Measurements from ENCODE around the gene UTY.

- TF ChIP-seq RAD21 (IDR thresholded peaks at IDR 0.05; ENCODE audit: low read depth): no peak
- TF ChIP-seq MAX (IDR thresholded peaks at IDR 0.05): no peak
- TF ChIP-seq CTCF (IDR thresholded peaks at IDR 0.05 in 2 of 3, conservative IDR thresholded peaks at IDR 0.05 in 1 of 3; ENCODE audit: borderline replicate concordance in 1 of 3, insufficient read depth in 1 of 3, low read depth in 2 of 3, low read length in 2 of 3): no peak
- no peak for TF ChIP-seq POLR2AphosphoS5 (IDR thresholded peaks at IDR 0.05; ENCODE audit: low read depth, low read length)
- no peak for TF ChIP-seq ZBTB33 (IDR thresholded peaks at IDR 0.05; ENCODE audit: extremely low read depth, insufficient replicate concordance, low read length)
- TF ChIP-seq EZH2phosphoT487 (IDR thresholded peaks at IDR 0.05; ENCODE audit: borderline replicate concordance): no peak
- TF ChIP-seq REST (IDR thresholded peaks at IDR 0.05; ENCODE audit: low read depth): no peak
- no peak for TF ChIP-seq POLR2A (IDR thresholded peaks at IDR 0.05; ENCODE audit: borderline replicate concordance, extremely low read depth, insufficient read depth, insufficient read length)
- no peak for TF ChIP-seq EZH2 (IDR thresholded peaks at IDR 0.05)
- no peak for TF ChIP-seq ZNF274 (IDR thresholded peaks at IDR 0.05; ENCODE audit: low read depth, low read length)
- TF ChIP-seq ATF3 (IDR thresholded peaks at IDR 0.05): no peak
These were observed 252.4 kb downstream of the UTY start for GRCh38 chrY:13227354-13227953.
